Uterus (tissue), 4 donors: ENCODE data around the gene DDR2. TPM values are rescaled to one million over a fixed set of nuclear protein-coding genes. Genes with fewer than 3 reads are reported as not detected.

ENCODE experiments used
- DNase-seq, 2 donors: peaks; one replicate each; pipeline ENCODE4 v3.0.0-alpha.2; 2019 to 2020
- H3K27ac ChIP-seq, 2 donors: fragments of 200-600 bp; sonication (generic); 1 replicate in 1 of 2; 2 replicates in 1 of 2; pipeline ENCODE4 v1.5.1; 2016 to 2018
- H3K27me3 ChIP-seq, 2 donors: fragments of 200-600 bp; sonication (generic); one replicate each; pipeline ENCODE4 v1.5.1; 2018 to 2019; ENCODE audit warnings: control low read depth in 1 of 2
- H3K36me3 ChIP-seq, 2 donors: fragments of 200-600 bp; sonication (generic); one replicate each; pipeline ENCODE4 v1.5.1; 2019; ENCODE audit warnings: control low read depth in 1 of 2
- H3K4me1 ChIP-seq, 2 donors: fragments of 200-600 bp; sonication (generic); one replicate each; pipeline ENCODE4 v1.5.1; 2018 to 2019; ENCODE audit warnings: control low read depth in 1 of 2
- H3K4me3 ChIP-seq, 2 donors: fragments of 200-600 bp; sonication (generic); 1 replicate in 1 of 2; 2 replicates in 1 of 2; pipeline ENCODE4 v1.5.1; 2018 to 2019; ENCODE audit warnings: mild to moderate bottlenecking in 1 of 2
- H3K9me3 ChIP-seq, 2 donors: fragments of 200-600 bp; sonication (generic); one replicate each; pipeline ENCODE4 v1.5.1; 2019; ENCODE audit warnings: control low read depth in 1 of 2
- CTCF ChIP-seq, 4 experiments: fragments of 200-600 bp in 2 of 4; fragments of 450-650 bp in 2 of 4; sonication (generic) in 2 of 4; IDR thresholded peaks; one replicate each; pipeline ENCODE4 v1.5.1; 2016 to 2019; ENCODE audit warnings: antibody characterized with exemption in 4 of 4, mild to moderate bottlenecking in 2 of 4, moderate library complexity in 1 of 4
- POLR2A ChIP-seq, 2 donors: fragments of 450-650 bp; IDR thresholded peaks; one replicate each; pipeline ENCODE4 v1.6.1; 2016; ENCODE audit warnings: antibody characterized with exemption in 2 of 2, mild to moderate bottlenecking in 1 of 2, moderate library complexity in 1 of 2
- intact Hi-C: fragments of 100-400 bp; cut with DNase I; formaldehyde crosslinking; loops from one replicate; pipeline ENCODE4 v1.15.1; 2023; ENCODE audit warnings: low total_unique reads
- total RNA-seq, 4 donors: library from RNA; depleted of rRNA in 3 of 4; stranded (reverse); fragments of >200 nt in 3 of 4; gene quantifications; one replicate each; pipeline versions ENCODE4 v1.1.0 to v1.2.4, GENCODE V29; 2014 to 2023
- donor health status: DM: yes; HTN: yes; CAD: no.

Gene DDR2
- total RNA-seq, 4 donors from 2014 or later: 40.0 to 134 (median 74.7) TPM

GRCh38 chr1:162621256-162621655 lies 11.0 kb upstream of the DDR2 start:
- Histone ChIP-seq H3K36me3 (no peaks in the 10 kb centered on the region), H3K27ac (no peak overlapping the region), H3K9me3 (no peaks in the 10 kb centered on the region), H3K27me3 (no peaks in the 10 kb centered on the region), H3K4me3 (no peak overlapping the region), H3K4me1 (no peaks in the 10 kb centered on the region)
- TF ChIP-seq CTCF (IDR thresholded peaks at IDR 0.05) (no peak), POLR2A (IDR thresholded peaks at IDR 0.05) (no peak)
- no peak for DNase-seq
- intact Hi-C loops: no loop called here

GRCh38 chr1:162625679-162626078 lies 6.6 kb upstream of the DDR2 start:
- Histone ChIP-seq H3K4me1 (no peaks in the 10 kb centered on the region), H3K27ac (peak overlapping the region; percentile 79 to 87), H3K9me3 (no peaks in the 10 kb centered on the region), H3K27me3 (no peaks in the 10 kb centered on the region), H3K36me3 (no peaks in the 10 kb centered on the region), H3K4me3 (no peak overlapping the region)
- intact Hi-C loops: no loop called here
- DNase-seq: no peak
- TF ChIP-seq POLR2A (IDR thresholded peaks at IDR 0.05): no peak
- TF ChIP-seq CTCF (IDR thresholded peaks at IDR 0.05): no peak

- Histone ChIP-seq H3K4me3 (peak overlapping the region in 1 of 2 donors; percentile 21), H3K27ac (peak overlapping the region; percentile 79 to 87), H3K36me3 (no peaks in the 10 kb centered on the region), H3K4me1 (no peaks in the 10 kb centered on the region), H3K27me3 (no peaks in the 10 kb centered on the region), H3K9me3 (no peaks in the 10 kb centered on the region)
- TF ChIP-seq POLR2A (IDR thresholded peaks at IDR 0.05) (no peak), CTCF (IDR thresholded peaks at IDR 0.05) (no peak)
- intact Hi-C loops: no loop called here
- peak in 1 of 2 donors; percentile 35 for DNase-seq
Measured at GRCh38 chr1:162626094-162626493, 6.2 kb upstream of the DDR2 start.

GRCh38 chr1:162626761-162627160 lies 5.5 kb upstream of the DDR2 start:
- no peak for TF ChIP-seq CTCF (IDR thresholded peaks at IDR 0.05)
- TF ChIP-seq POLR2A (IDR thresholded peaks at IDR 0.05): no peak
- H3K4me3 ChIP-seq: peak overlapping the region; percentile 8 to 21
- DNase-seq: no peak
- H3K4me1 ChIP-seq: no peaks in the 10 kb centered on the region
- H3K9me3 ChIP-seq: no peaks in the 10 kb centered on the region
- intact Hi-C loops: no loop called here
- no peaks in the 10 kb centered on the region for H3K36me3 ChIP-seq
- peak overlapping the region; percentile 79 to 87 for H3K27ac ChIP-seq
- no peaks in the 10 kb centered on the region for H3K27me3 ChIP-seq

- Histone ChIP-seq H3K36me3 (no peaks in the 10 kb centered on the region), H3K27ac (peak overlapping the region; percentile 79 to 87), H3K27me3 (no peaks in the 10 kb centered on the region), H3K4me1 (no peaks in the 10 kb centered on the region), H3K4me3 (no peak overlapping the region), H3K9me3 (no peaks in the 10 kb centered on the region)
- TF ChIP-seq POLR2A (IDR thresholded peaks at IDR 0.05) (no peak), CTCF (IDR thresholded peaks at IDR 0.05) (peak in 1 of 4 experiments; percentile 18)
- intact Hi-C loops: no loop called here
- DNase-seq: no peak
Measured at GRCh38 chr1:162627662-162628296, 4.5 kb upstream of the DDR2 start.
